Neural progenitor cell (in vitro differentiated cells): ENCODE measurements around the gene ZBTB46.

Experiments
- CTCF ChIP-seq: fragments of 200-600 bp; sonication (generic); IDR thresholded peaks from 2 replicates; pipeline ENCODE4 v1.5.1; 2017; ENCODE audit warnings: antibody characterized with exemption, mild to moderate bottlenecking
- EZH2 ChIP-seq: fragments of 200-600 bp; sonication (generic); IDR thresholded peaks from 2 replicates; pipeline ENCODE4 v1.6.1; 2017; ENCODE audit warnings: antibody characterized with exemption, mild to moderate bottlenecking, moderate library complexity
- EZH2phosphoT487 ChIP-seq: fragments of 200-600 bp; sonication (generic); IDR thresholded peaks from 2 replicates; pipeline ENCODE4 v1.6.1; 2017; ENCODE audit warnings: antibody characterized with exemption

DNA sequence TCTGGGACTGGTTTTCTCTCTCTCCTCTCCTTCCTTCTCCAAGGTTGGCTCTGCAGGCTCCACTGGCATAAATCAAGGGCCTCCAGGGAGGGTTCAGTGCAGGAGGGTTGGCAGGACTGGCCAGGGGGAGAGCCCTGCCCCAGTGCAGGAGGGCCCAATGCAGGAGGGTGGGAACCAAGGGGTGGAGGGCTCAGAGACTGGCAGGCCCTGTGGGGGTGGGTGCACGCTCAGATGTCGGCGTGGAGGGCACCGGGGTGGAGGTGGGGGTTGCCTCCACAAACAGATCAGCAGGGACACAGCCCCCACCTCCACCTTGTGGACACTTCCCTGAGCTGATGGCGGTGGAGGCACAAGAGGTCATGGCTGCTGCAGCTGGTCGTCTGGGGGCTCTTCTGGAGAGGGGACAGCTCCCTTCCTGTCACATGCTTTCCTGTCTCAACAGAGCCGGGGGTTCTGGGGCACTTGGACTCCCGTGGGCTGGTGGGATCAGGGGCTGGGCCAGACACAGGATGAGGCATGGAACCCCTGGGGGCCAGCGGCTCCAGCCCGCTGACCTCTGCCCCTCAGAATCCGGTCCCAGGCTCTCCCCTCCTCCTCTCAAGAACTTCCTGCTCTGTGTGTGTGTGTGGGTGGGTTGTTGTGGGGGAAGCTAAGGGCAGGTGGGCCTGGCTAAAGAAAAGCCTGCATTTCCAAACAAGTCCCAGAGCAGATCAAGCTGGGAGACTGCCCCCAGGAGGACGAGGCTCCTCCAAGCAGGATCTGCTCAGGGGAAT is 27.5 kb upstream of the ZBTB46 start:
- TF ChIP-seq CTCF, result peak; percentile 35
- no peak for TF ChIP-seq EZH2phosphoT487
- TF ChIP-seq EZH2, result no peak
